Stimulated activated CD8-positive, alpha-beta memory T cell treated with anti-CD3 and anti-CD28 coated beads, Interleukin-15, amount 100 ng/mL, for 24 hours (primary cell): ENCODE measurements around the gene SPRR2B.
"Not testable (repeated sequence)": the region's sequence is repeated elsewhere in the genome, so short reads cannot be mapped to it uniquely, and the experiment has no call there.

Source experiments
- DNase-seq: peaks from one replicate; pipeline ENCODE4 v3.0.0-alpha.2; 2020; ENCODE audit warnings: low read depth

SPRR2B gene

DNA sequence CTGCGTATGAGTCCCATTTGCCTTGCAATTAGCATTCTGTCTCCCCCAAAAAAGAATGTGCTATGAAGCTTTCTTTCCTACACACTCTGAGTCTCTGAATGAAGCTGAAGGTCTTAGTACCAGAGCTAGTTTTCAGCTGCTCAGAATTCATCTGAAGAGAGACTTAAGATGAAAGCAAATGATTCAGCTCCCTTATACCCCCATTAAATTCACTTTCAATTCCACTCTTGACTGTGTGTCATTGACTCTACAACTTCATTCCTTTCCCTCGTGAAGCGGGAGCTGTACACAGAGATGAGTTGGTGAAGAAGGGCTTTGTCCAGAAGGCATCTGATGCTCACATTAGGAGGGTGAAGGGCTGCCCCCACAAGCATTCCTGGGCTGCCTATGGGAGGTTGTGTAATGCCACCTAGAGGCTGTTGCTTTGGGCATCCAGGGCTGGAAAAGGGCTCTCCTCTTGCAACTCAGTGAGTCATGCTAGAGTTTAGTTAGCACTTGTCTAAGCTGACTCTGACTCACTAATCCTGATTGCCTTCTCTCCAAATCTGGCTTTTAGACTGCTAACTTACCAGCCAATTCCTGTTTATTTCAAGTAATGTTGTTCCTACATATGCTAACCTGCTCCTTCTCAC lies 38.6 kb downstream of the SPRR2B start:
- no peak for DNase-seq

DNA sequence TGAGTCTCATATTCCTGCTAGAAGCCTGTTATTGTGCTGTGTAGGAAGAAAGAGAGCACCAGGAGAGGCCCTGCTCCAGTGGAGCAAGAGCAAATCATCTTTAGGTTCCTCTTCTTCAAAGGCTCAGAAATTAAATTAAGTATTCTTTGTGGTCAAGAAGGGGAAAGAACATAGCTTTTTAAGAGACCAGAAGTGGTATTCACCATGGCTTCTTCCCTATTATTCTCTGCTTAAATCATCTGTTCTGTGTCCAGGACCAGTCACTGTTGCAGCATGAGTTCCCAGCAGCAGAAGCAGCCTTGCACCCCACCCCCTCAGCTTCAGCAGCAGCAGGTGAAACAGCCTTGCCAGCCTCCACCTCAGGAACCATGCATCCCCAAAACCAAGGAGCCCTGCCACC lies 39.3 kb downstream of the SPRR2B start:
- DNase-seq, result no peak

DNA sequence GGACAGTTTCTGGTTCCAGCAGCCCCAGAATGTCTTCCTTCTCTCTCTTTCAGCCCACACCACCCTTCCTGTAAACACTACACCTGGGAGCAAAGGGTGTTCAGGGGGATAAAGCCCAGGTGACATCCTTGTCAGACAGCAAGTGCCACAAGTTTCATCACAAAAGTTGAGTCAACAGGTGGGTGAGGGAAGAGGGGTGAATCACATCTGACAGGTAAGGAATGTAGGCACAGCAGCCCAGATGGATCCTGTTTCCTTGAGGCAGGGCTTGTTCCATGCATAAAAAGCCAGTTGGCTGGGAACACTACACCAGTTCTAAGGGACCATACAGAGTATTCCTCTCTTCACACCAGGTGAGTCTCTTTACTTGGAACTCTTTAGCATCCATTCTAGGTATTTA lies 40.5 kb downstream of the SPRR2B start, which contains the start of gene SPRR1B:
TSS of gene SPRR1B (plus strand) at position 309 of the 400 bp plus-strand sequence. CDS start 1,143 bp downstream, outside the sequence.
- no peak for DNase-seq

DNA sequence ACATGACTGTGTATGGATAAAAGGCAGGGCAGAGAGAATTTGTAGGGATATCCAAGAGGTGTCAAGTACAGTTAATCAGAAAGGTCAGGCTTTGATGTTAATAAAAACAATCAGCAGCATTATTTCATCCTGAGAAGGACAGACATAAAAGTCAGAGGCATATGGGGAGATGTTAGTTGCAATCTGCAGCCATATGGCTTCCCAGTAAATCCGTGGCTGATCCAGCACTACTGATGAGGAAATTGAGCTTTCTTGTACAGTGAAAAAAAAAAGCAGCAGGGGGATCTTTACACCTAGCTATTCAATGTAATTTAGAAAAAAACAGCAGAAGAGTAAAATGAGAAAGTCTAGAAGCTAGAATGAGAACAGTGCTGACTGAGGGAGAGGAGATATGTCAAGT lies 42.6 kb downstream of the SPRR2B start:
- no peak for DNase-seq

DNA sequence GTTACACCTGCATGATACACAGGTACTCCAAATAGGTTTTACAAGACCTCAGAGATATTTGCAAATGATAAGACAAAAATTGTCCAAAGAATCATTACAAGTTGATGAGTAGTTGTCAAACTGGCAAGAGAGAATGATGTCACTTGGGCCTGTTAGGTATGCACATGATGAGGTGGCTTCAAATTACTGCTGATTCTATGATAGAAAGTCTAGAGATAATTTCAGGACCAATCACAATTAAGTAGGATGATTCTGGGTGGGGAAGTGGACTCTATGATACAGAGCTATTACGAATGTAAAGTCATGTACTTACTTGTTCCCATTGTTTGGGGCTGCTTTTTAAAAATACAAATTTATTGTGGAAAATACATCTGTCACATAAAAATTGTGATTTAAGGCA lies 45.6 kb downstream of the SPRR2B start:
- DNase-seq, result no peak

DNA sequence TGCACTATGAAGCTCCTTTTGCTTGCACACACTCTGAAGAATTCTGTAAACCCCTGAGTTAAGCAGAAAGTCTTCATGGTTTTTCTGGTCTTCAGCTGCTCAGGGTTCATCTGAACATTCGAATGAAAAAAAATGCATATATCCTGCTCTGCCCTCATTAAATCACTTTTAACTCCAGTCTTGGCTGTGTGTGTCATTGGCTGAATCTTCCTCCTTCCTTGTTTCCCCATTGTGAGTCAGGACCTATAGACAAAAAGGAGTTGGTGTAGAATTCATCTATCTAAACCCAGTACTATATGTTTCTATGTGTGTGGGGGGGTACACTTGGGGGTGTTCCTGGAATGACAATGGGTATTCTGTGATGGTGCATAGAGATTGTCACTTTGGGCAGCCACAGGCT lies 47.0 kb downstream of the SPRR2B start:
- DNase-seq, result no peak

DNA sequence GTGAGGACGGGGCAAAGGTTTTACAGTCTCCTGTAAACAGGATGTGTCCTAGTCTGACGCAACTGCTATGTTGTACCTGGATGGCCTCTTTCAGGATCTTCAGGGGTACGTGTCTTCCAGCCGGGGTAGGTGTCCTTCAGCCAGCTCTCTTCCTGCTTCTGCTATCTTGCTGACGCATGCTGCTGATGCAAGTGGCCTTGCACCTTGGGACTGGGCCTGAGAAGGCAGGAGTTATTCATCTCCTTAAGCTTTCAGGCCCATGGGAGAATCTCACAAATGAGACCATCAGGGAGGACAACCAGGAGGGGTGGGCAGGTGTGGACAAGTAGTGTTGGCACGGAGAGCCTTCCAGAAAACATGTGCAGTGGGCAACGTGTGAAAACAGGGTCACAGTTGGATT lies 48.3 kb downstream of the SPRR2B start:
- no peak for DNase-seq

DNA sequence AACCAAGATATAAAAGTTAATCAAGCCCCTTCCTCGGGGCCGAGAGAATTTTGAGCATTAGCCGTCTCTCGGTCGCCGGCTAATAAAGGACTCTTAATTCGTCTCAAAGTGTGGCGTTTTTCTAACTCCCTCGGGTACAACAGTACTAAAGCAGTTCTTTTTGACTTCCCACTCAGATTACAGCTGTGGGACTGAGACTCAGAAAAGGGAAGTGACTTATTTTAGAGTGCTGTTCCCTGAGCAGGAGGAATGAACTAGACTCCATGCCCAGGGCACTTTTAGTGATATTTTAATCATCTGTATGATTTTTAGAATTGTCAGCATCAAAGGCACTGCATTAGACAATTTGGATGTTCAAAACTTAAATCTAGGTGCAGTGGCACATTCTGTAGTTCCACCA lies 49.1 kb downstream of the SPRR2B start:
- DNase-seq, result not testable (repeated sequence)

DNA sequence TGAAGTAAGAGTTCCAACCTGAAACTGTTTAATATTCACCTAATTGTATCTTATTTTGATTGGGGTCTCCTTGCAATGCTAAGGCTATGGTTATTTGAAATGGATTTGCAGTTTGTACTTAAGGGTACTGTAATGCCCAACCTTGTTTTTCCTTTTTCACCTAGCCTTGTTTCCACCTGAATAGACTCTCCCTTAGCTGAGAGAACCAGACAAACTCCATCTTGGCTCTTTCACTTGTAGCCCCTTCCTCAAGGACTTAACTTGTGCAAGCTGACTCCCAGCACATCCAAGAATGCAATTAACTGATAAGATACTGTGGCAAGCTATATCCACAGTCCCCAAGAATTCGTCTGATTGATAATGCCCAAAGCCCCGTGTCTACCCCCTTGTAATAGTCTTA lies 49.6 kb downstream of the SPRR2B start:
- DNase-seq, result not testable (repeated sequence)
